Subcutaneous abdominal adipose tissue (tissue), 5 donors: ENCODE measurements around the gene SPDEF.

Experiments used
- H3K27ac ChIP-seq: one replicate; pipeline ENCODE4 v1.7.0; 2013; ENCODE audit warnings: low read depth, mild to moderate bottlenecking, inconsistent platforms, low read length, moderate library complexity
- H3K27me3 ChIP-seq, 5 donors: one replicate each; pipeline ENCODE4 v1.7.0; 2013; ENCODE audit warnings: low read length in 5 of 5, inconsistent platforms in 1 of 5; ENCODE audit not compliant: control insufficient read depth in 5 of 5, insufficient read depth in 4 of 5
- H3K36me3 ChIP-seq, 5 donors: one replicate each; pipeline ENCODE4 v1.7.0; 2013; ENCODE audit warnings: low read length in 5 of 5; ENCODE audit not compliant: control insufficient read depth in 5 of 5, insufficient read depth in 5 of 5
- H3K4me1 ChIP-seq, 5 donors: one replicate each; pipeline ENCODE4 v1.7.0; 2013; ENCODE audit warnings: low read length in 5 of 5, mild to moderate bottlenecking in 3 of 5, moderate library complexity in 1 of 5; ENCODE audit not compliant: control insufficient read depth in 5 of 5, insufficient read depth in 5 of 5
- H3K4me3 ChIP-seq, 5 donors: one replicate each; pipeline ENCODE4 v1.7.0; 2013; ENCODE audit warnings: low read length in 5 of 5, low read depth in 1 of 5
- H3K9ac ChIP-seq, 5 donors: one replicate each; pipeline ENCODE4 v1.7.0; 2013; ENCODE audit warnings: low read length in 5 of 5, mild to moderate bottlenecking in 4 of 5, moderate library complexity in 3 of 5
- H3K9me3 ChIP-seq, 5 donors: one replicate each; pipeline ENCODE4 v1.7.0; 2013; ENCODE audit warnings: low read length in 5 of 5; ENCODE audit not compliant: control insufficient read depth in 5 of 5
- donor health status: healthy.
- donor health status: healthy.
- donor health status: healthy.
- donor health status: healthy.
- donor health status: healthy.

SPDEF gene

GRCh38 chr6:34574647-34575293, 18.6 kb upstream of the SPDEF start:
- no peaks in the 10 kb centered on the region for H3K9me3 ChIP-seq
- H3K27ac ChIP-seq, result no peak overlapping the region
- H3K4me1 ChIP-seq, result peaks cover 0 to 21% (median 18%) of the 10 kb centered on the region in 5 donors
- peaks cover 0 to 28% (median 4%) of the 10 kb centered on the region in 5 donors for H3K27me3 ChIP-seq
- H3K4me3 ChIP-seq, result no peak overlapping the region
- H3K9ac ChIP-seq, result no peak overlapping the region
- H3K36me3 ChIP-seq, result no peaks in the 10 kb centered on the region

- no peaks in the 10 kb centered on the region for H3K9me3 ChIP-seq
- H3K9ac ChIP-seq, result no peak overlapping the region
- no peaks in the 10 kb centered on the region for H3K36me3 ChIP-seq
- H3K27ac ChIP-seq, result no peak overlapping the region
- H3K4me1 ChIP-seq, result peaks cover 0 to 20% (median 16%) of the 10 kb centered on the region in 5 donors
- no peak overlapping the region for H3K4me3 ChIP-seq
- H3K27me3 ChIP-seq, result peaks cover 2 to 39% (median 12%) of the 10 kb centered on the region in 5 donors
Measured at GRCh38 chr6:34573567-34574183, 17.5 kb upstream of the SPDEF start.

- Histone ChIP-seq H3K36me3 (no peaks in the 10 kb centered on the region), H3K27me3 (peaks cover 5 to 45% (median 20%) of the 10 kb centered on the region in 5 donors), H3K4me3 (no peak overlapping the region), H3K4me1 (peaks cover 0 to 12% (median 10%) of the 10 kb centered on the region in 5 donors), H3K9ac (no peak overlapping the region), H3K9me3 (no peaks in the 10 kb centered on the region), H3K27ac (no peak overlapping the region)
Measured at GRCh38 chr6:34572585-34572984, 16.5 kb upstream of the SPDEF start.

GRCh38 chr6:34572021-34572420, 15.9 kb upstream of the SPDEF start:
- Histone ChIP-seq H3K27me3 (peaks cover 10 to 50% (median 26%) of the 10 kb centered on the region in 5 donors), H3K4me1 (peaks cover 0 to 12% (median 10%) of the 10 kb centered on the region in 5 donors), H3K27ac (no peak overlapping the region), H3K36me3 (no peaks in the 10 kb centered on the region), H3K9me3 (no peaks in the 10 kb centered on the region), H3K4me3 (no peak overlapping the region), H3K9ac (no peak overlapping the region)

GRCh38 chr6:34571388-34571787, 15.3 kb upstream of the SPDEF start:
- Histone ChIP-seq H3K36me3 (no peaks in the 10 kb centered on the region), H3K4me1 (peaks cover 0 to 12% (median 10%) of the 10 kb centered on the region in 5 donors), H3K4me3 (no peak overlapping the region), H3K9ac (no peak overlapping the region), H3K27me3 (peaks cover 11 to 54% (median 27%) of the 10 kb centered on the region in 5 donors), H3K27ac (no peak overlapping the region), H3K9me3 (no peaks in the 10 kb centered on the region)

GRCh38 chr6:34570066-34570833, 14.1 kb upstream of the SPDEF start:
- Histone ChIP-seq H3K4me3 (no peak overlapping the region), H3K9me3 (no peaks in the 10 kb centered on the region), H3K9ac (no peak overlapping the region), H3K36me3 (no peaks in the 10 kb centered on the region), H3K4me1 (peaks cover 0 to 12% (median 10%) of the 10 kb centered on the region in 5 donors), H3K27me3 (peaks cover 11 to 54% (median 27%) of the 10 kb centered on the region in 5 donors), H3K27ac (no peak overlapping the region)

GRCh38 chr6:34569361-34569973, 13.3 kb upstream of the SPDEF start:
- H3K9me3 ChIP-seq, result no peaks in the 10 kb centered on the region
- no peak overlapping the region for H3K27ac ChIP-seq
- H3K4me1 ChIP-seq, result peaks cover 0 to 12% (median 10%) of the 10 kb centered on the region in 5 donors
- H3K9ac ChIP-seq, result no peak overlapping the region
- H3K4me3 ChIP-seq, result no peak overlapping the region
- H3K27me3 ChIP-seq, result peaks cover 11 to 57% (median 27%) of the 10 kb centered on the region in 5 donors
- no peaks in the 10 kb centered on the region for H3K36me3 ChIP-seq

- Histone ChIP-seq H3K27me3 (peaks cover 11 to 56% (median 27%) of the 10 kb centered on the region in 5 donors), H3K27ac (no peak overlapping the region), H3K4me3 (no peak overlapping the region), H3K4me1 (peaks cover 0 to 12% (median 10%) of the 10 kb centered on the region in 5 donors), H3K9me3 (no peaks in the 10 kb centered on the region), H3K9ac (no peak overlapping the region), H3K36me3 (no peaks in the 10 kb centered on the region)
Measured at GRCh38 chr6:34568341-34569201, 12.4 kb upstream of the SPDEF start.

- peaks cover 11 to 54% (median 30%) of the 10 kb centered on the region in 5 donors for H3K27me3 ChIP-seq
- H3K4me3 ChIP-seq, result no peak overlapping the region
- no peak overlapping the region for H3K9ac ChIP-seq
- peaks cover 0 to 12% (median 8%) of the 10 kb centered on the region in 5 donors for H3K4me1 ChIP-seq
- no peak overlapping the region for H3K27ac ChIP-seq
- no peaks in the 10 kb centered on the region for H3K36me3 ChIP-seq
- H3K9me3 ChIP-seq, result no peaks in the 10 kb centered on the region
Measured at GRCh38 chr6:34566830-34567546, 10.9 kb upstream of the SPDEF start.
